Measurements from ENCODE around the gene LMAN1L. TPM values are rescaled to one million over a fixed set of nuclear protein-coding genes. Genes with fewer than 3 reads are reported as not detected.
A peak's percentile ranks its signal among the peaks of the same experiment; 100 is the strongest.

The LMAN1L gene
- polyA plus RNA-seq, 2 donors: 0.27 to 0.61 TPM

GRCh38 chr15:74847432-74847831 lies 34.8 kb downstream of the LMAN1L start:
- no peaks in the 10 kb centered on the region for H3K27me3 ChIP-seq (ENCODE audit: control insufficient read depth in 1 of 2, insufficient read depth in 2 of 2, low read length in 2 of 2)
- H3K36me3 ChIP-seq (ENCODE audit: control insufficient read depth in 2 of 2, insufficient read depth in 2 of 2, low read length in 1 of 2): peaks cover 11 to 50% of the 10 kb centered on the region in 2 donors
- WGBS, 2 donors: 74 to 78% methylated on average over 3 of the region's 3 CpGs
- H3K4me3 ChIP-seq (ENCODE audit: low read depth in 1 of 2, low read length in 2 of 2): no peak overlapping the region
- H3K27ac ChIP-seq (ENCODE audit: low read depth in 2 of 2, low read length in 1 of 2): peak overlapping the region; percentile 25 to 74
- peaks cover 2 to 15% of the 10 kb centered on the region in 2 donors for H3K4me1 ChIP-seq (ENCODE audit: control insufficient read depth in 2 of 2, insufficient read depth in 2 of 2, low read length in 1 of 2)
- no peaks in the 10 kb centered on the region for H3K9me3 ChIP-seq (ENCODE audit: control insufficient read depth in 2 of 2, insufficient read depth in 1 of 2, low read depth in 1 of 2, low read length in 1 of 2)

DNA sequence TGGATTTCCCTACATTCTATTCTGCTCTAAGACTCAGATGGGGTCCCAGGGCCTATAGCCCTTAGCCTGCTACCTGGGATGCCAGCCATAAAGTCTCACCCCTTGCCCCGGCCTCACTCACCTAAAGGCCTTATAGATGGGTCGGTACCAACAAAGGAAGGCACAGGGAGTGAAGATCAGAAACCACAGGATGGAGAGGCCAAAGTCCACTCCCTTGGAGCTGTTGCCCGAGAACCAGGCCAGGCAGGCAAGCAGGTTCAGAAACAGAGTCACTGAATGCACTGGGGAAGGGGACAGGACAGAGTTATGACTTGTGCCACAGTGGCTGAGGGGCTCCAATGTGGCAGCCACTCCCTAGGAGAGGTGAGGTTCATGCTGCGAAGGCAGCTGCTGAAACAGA lies 37.8 kb downstream of the LMAN1L start:
- H3K36me3 ChIP-seq (ENCODE audit: control insufficient read depth in 2 of 2, insufficient read depth in 2 of 2, low read length in 1 of 2): peaks cover 26 to 61% of the 10 kb centered on the region in 2 donors
- H3K27ac ChIP-seq (ENCODE audit: low read depth in 2 of 2, low read length in 1 of 2): no peak overlapping the region
- peaks cover 0 to 2% of the 10 kb centered on the region in 2 donors for H3K4me1 ChIP-seq (ENCODE audit: control insufficient read depth in 2 of 2, insufficient read depth in 2 of 2, low read length in 1 of 2)
- H3K9me3 ChIP-seq (ENCODE audit: control insufficient read depth in 2 of 2, insufficient read depth in 1 of 2, low read depth in 1 of 2, low read length in 1 of 2): no peaks in the 10 kb centered on the region
- no peaks in the 10 kb centered on the region for H3K27me3 ChIP-seq (ENCODE audit: control insufficient read depth in 1 of 2, insufficient read depth in 2 of 2, low read length in 2 of 2)
- WGBS, 2 donors: 91 to 96% methylated on average over 4 of the region's 4 CpGs
- H3K4me3 ChIP-seq (ENCODE audit: low read depth in 1 of 2, low read length in 2 of 2): no peak overlapping the region

DNA sequence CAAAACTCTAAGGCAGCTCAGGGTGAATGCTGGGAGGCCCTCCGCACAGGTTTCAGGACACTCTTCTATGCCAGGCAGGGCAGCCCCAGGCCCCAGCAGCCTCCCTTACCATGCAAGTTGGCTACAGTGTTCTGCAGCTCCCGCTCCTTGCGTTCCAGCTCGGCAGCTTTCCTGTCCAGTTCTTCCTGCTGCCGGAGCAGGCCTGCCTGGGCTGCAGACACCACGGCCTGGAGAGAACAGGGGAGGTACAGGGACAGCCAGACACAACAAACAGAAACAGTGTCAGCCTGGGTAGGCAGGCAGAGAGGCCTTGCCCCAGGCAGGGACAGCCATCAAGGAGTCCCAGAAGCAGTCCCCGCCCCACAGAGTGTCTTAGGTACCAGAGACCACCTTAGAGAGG lies 39.3 kb downstream of the LMAN1L start:
- H3K27ac ChIP-seq (ENCODE audit: low read depth in 2 of 2, low read length in 1 of 2): no peak overlapping the region

GRCh38 chr15:74854453-74855022 lies 41.9 kb downstream of the LMAN1L start:
- no peaks in the 10 kb centered on the region for H3K9me3 ChIP-seq (ENCODE audit: control insufficient read depth in 2 of 2, insufficient read depth in 1 of 2, low read depth in 1 of 2, low read length in 1 of 2)
- 95 to 98% methylated on average over 13 of the region's 13 CpGs for WGBS, 2 donors
- H3K27ac ChIP-seq (ENCODE audit: low read depth in 2 of 2, low read length in 1 of 2): no peak overlapping the region
- peaks cover 0 to 3% of the 10 kb centered on the region in 2 donors for H3K4me1 ChIP-seq (ENCODE audit: control insufficient read depth in 2 of 2, insufficient read depth in 2 of 2, low read length in 1 of 2)
- no peaks in the 10 kb centered on the region for H3K27me3 ChIP-seq (ENCODE audit: control insufficient read depth in 1 of 2, insufficient read depth in 2 of 2, low read length in 2 of 2)
- no peak overlapping the region for H3K4me3 ChIP-seq (ENCODE audit: low read depth in 1 of 2, low read length in 2 of 2)
- peaks cover 26 to 43% of the 10 kb centered on the region in 2 donors for H3K36me3 ChIP-seq (ENCODE audit: control insufficient read depth in 2 of 2, insufficient read depth in 2 of 2, low read length in 1 of 2)

More for the DNA sequence above, 39.3 kb downstream of the LMAN1L start:
- Histone ChIP-seq H3K9me3 (ENCODE audit: control insufficient read depth in 2 of 2, insufficient read depth in 1 of 2, low read depth in 1 of 2, low read length in 1 of 2) (no peaks in the 10 kb centered on the region), H3K27me3 (ENCODE audit: control insufficient read depth in 1 of 2, insufficient read depth in 2 of 2, low read length in 2 of 2) (no peaks in the 10 kb centered on the region), H3K4me3 (ENCODE audit: low read depth in 1 of 2, low read length in 2 of 2) (no peak overlapping the region), H3K36me3 (ENCODE audit: control insufficient read depth in 2 of 2, insufficient read depth in 2 of 2, low read length in 1 of 2) (peaks cover 26 to 59% of the 10 kb centered on the region in 2 donors), H3K4me1 (ENCODE audit: control insufficient read depth in 2 of 2, insufficient read depth in 2 of 2, low read length in 1 of 2) (peaks cover 0 to 2% of the 10 kb centered on the region in 2 donors)
- WGBS, 2 donors: 94 to 96% methylated on average over 7 of the region's 7 CpGs

DNA sequence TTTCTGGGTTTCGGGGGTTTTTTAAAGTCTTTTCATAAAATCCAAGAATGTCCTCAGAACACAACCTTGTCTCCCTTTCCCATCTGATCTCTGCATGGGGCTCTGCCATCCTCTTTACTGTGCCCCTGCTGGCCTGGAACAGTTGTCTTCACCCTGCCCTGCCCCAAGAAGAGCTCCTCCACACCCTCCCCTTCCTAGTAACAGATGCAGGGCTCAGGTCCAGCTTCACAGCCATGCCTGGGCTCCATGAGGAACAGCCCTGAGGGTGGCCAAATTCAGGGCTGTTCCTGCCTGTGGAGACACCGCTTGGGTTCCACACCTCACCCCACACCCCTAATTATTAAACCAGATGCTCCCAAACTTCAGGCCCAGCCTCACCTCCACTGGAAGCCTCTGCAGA lies 43.2 kb downstream of the LMAN1L start:
- peaks cover 24 to 31% of the 10 kb centered on the region in 2 donors for H3K36me3 ChIP-seq (ENCODE audit: control insufficient read depth in 2 of 2, insufficient read depth in 2 of 2, low read length in 1 of 2)
- H3K4me1 ChIP-seq (ENCODE audit: control insufficient read depth in 2 of 2, insufficient read depth in 2 of 2, low read length in 1 of 2): peaks cover 0 to 3% of the 10 kb centered on the region in 2 donors

GRCh38 chr15:74856537-74856936 lies 43.9 kb downstream of the LMAN1L start:
- no peak overlapping the region for H3K4me3 ChIP-seq (ENCODE audit: low read depth in 1 of 2, low read length in 2 of 2)
- peaks cover 0 to 5% of the 10 kb centered on the region in 2 donors for H3K4me1 ChIP-seq (ENCODE audit: control insufficient read depth in 2 of 2, insufficient read depth in 2 of 2, low read length in 1 of 2)
- 100% methylated on average over 1 of the region's 1 CpG for WGBS, 2 donors
- H3K9me3 ChIP-seq (ENCODE audit: control insufficient read depth in 2 of 2, insufficient read depth in 1 of 2, low read depth in 1 of 2, low read length in 1 of 2): no peaks in the 10 kb centered on the region
- no peaks in the 10 kb centered on the region for H3K27me3 ChIP-seq (ENCODE audit: control insufficient read depth in 1 of 2, insufficient read depth in 2 of 2, low read length in 2 of 2)
- H3K27ac ChIP-seq (ENCODE audit: low read depth in 2 of 2, low read length in 1 of 2): no peak overlapping the region
- H3K36me3 ChIP-seq (ENCODE audit: control insufficient read depth in 2 of 2, insufficient read depth in 2 of 2, low read length in 1 of 2): peaks cover 17 to 25% of the 10 kb centered on the region in 2 donors

More for the DNA sequence above, 43.2 kb downstream of the LMAN1L start:
- Histone ChIP-seq H3K27ac (ENCODE audit: low read depth in 2 of 2, low read length in 1 of 2) (peak overlapping the region in 1 of 2 donors; percentile 43), H3K4me3 (ENCODE audit: low read depth in 1 of 2, low read length in 2 of 2) (no peak overlapping the region), H3K27me3 (ENCODE audit: control insufficient read depth in 1 of 2, insufficient read depth in 2 of 2, low read length in 2 of 2) (no peaks in the 10 kb centered on the region), H3K9me3 (ENCODE audit: control insufficient read depth in 2 of 2, insufficient read depth in 1 of 2, low read depth in 1 of 2, low read length in 1 of 2) (no peaks in the 10 kb centered on the region)
- 81 to 89% methylated on average over 2 of the region's 2 CpGs for WGBS, 2 donors

DNA sequence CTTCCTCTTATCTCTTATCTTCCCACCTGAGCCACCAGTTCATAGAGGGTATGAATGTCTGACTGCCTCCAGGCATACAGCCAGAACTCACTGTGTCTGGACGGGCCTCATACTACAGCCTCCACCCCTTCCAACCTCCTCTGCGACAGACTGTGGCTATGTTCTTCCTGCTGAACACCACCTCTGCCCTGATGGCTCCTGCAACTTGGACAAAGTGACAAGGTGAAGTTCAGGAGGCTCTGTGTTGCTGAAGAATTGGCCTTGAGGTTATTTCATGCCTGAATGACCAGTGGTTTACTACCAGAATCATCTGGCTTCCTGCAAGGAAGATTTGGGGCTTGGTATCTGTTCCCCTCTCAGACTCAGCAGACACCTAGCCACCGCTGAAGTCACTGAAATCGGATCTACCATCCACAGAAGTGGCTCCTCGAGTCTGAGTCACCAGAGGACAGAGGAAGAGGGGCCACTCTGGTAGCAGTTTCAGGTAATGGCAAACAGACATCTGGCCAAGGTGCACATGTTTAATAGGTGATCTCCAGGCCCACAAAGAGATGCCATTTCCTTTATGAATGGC lies 44.5 kb downstream of the LMAN1L start:
- WGBS, 2 donors: 54 to 66% methylated on average over 5 of the region's 5 CpGs
- H3K4me1 ChIP-seq (ENCODE audit: control insufficient read depth in 2 of 2, insufficient read depth in 2 of 2, low read length in 1 of 2): peaks cover 0 to 5% of the 10 kb centered on the region in 2 donors

DNA sequence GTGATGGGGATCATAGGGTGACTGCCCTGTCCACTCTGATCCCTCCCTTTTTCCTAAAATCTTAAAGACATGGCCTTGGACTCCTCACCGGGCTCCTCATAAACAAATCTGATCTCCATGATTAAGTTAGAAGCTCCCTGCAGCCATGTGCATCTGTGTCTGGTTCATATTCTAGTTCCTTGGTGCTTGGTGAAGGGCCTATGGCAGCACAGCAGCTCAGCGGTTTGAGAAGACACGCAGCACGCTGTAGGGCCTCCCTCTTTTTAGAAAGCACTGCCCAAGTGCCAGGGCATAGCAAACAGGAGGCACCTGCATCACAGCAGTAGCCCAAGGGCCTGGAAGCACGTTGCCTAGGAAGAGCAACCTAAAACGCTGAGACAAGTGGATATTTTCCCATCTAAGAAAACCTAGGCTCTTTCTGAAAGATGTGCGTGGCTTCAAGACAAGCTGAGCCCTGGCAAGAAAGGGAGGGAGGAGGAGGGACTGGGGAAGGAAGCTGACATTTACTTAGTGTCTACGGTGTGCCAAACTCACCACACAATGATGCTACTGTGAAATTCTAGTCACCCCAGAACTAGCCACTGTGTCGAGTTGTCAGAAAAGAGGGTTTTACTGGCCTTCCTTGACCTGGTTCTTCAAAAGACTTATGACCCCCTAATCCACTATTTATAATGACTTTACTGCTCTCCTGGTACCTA lies 45.2 kb downstream of the LMAN1L start:
- Histone ChIP-seq H3K27me3 (ENCODE audit: control insufficient read depth in 1 of 2, insufficient read depth in 2 of 2, low read length in 2 of 2) (no peaks in the 10 kb centered on the region), H3K4me3 (ENCODE audit: low read depth in 1 of 2, low read length in 2 of 2) (no peak overlapping the region), H3K9me3 (ENCODE audit: control insufficient read depth in 2 of 2, insufficient read depth in 1 of 2, low read depth in 1 of 2, low read length in 1 of 2) (no peaks in the 10 kb centered on the region), H3K4me1 (ENCODE audit: control insufficient read depth in 2 of 2, insufficient read depth in 2 of 2, low read length in 1 of 2) (peaks cover 0 to 5% of the 10 kb centered on the region in 2 donors), H3K36me3 (ENCODE audit: control insufficient read depth in 2 of 2, insufficient read depth in 2 of 2, low read length in 1 of 2) (peaks cover 12 to 13% of the 10 kb centered on the region in 2 donors), H3K27ac (ENCODE audit: low read depth in 2 of 2, low read length in 1 of 2) (no peak overlapping the region)
- WGBS, 2 donors: 66 to 71% methylated on average over 9 of the region's 9 CpGs

More for the DNA sequence above, 44.5 kb downstream of the LMAN1L start:
- Histone ChIP-seq H3K27me3 (ENCODE audit: control insufficient read depth in 1 of 2, insufficient read depth in 2 of 2, low read length in 2 of 2) (no peaks in the 10 kb centered on the region), H3K36me3 (ENCODE audit: control insufficient read depth in 2 of 2, insufficient read depth in 2 of 2, low read length in 1 of 2) (peaks cover 16 to 19% of the 10 kb centered on the region in 2 donors), H3K9me3 (ENCODE audit: control insufficient read depth in 2 of 2, insufficient read depth in 1 of 2, low read depth in 1 of 2, low read length in 1 of 2) (no peaks in the 10 kb centered on the region), H3K4me3 (ENCODE audit: low read depth in 1 of 2, low read length in 2 of 2) (no peak overlapping the region), H3K27ac (ENCODE audit: low read depth in 2 of 2, low read length in 1 of 2) (peak overlapping the region; percentile 4 to 19)

GRCh38 chr15:74858369-74858740 lies 45.7 kb downstream of the LMAN1L start:
- Histone ChIP-seq H3K27me3 (ENCODE audit: control insufficient read depth in 1 of 2, insufficient read depth in 2 of 2, low read length in 2 of 2) (no peaks in the 10 kb centered on the region), H3K4me3 (ENCODE audit: low read depth in 1 of 2, low read length in 2 of 2) (no peak overlapping the region), H3K4me1 (ENCODE audit: control insufficient read depth in 2 of 2, insufficient read depth in 2 of 2, low read length in 1 of 2) (peaks cover 0 to 5% of the 10 kb centered on the region in 2 donors), H3K27ac (ENCODE audit: low read depth in 2 of 2, low read length in 1 of 2) (no peak overlapping the region), H3K36me3 (ENCODE audit: control insufficient read depth in 2 of 2, insufficient read depth in 2 of 2, low read length in 1 of 2) (peaks cover 7 to 8% of the 10 kb centered on the region in 2 donors), H3K9me3 (ENCODE audit: control insufficient read depth in 2 of 2, insufficient read depth in 1 of 2, low read depth in 1 of 2, low read length in 1 of 2) (no peaks in the 10 kb centered on the region)
- 76 to 86% methylated on average over 4 of the region's 4 CpGs for WGBS, 2 donors
